NCI-H2107 (cell line): ENCODE data around the gene DGKI.

Experiments used
- DNase-seq: peaks from one replicate; lab custom pipeline; 2025; lab: John Stamatoyannopoulos, UW

The DGKI gene

DNA sequence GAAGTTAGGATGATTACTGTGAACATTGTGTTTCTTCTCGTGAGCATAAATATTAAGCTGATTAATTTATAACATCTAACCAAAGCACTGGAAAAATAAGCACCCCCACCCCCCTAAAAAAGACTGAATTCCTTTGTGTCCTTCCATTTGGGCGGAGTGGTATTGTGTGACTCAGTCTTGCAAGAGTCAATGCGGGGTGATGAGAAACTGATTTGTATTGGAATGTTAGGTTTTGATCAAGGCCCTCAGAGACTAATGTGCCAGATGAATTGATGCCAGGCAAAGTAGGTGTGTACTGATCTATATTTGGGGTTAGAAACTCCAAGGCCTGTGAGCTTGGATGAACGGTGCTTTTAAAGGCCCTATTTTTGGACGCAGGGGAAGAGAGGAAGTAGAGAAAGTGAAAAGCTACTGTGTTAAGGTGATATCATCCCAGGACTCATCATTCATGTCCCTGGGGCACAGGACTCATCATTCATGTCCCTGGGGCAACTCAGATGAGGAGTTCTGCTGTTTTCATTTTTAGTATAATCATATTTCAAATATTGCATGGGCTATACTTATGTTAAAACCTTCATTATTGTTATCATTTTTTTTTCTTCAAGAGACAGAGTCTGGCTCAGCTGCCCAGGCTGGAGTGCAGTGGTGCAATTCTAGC is 442.0 kb downstream of the DGKI start:
- no peak for DNase-seq

DNA sequence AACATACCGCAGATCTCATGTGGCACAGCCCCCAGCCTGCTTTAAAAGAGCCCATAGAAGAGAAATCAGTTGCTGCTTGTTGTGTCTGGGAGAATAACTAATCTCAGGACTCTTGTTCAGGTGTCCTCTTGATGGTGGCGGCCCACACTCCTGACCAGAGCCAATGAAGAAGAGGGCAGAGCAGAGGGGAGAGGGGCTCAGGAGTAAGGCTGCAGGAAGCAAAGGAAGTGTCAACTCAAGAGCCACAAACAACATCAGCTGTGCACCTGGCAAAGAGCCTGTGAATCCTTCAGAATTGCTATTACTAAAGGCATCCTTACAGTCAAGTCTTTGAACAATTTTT is 443.4 kb downstream of the DGKI start:
- DNase-seq, result no peak

DNA sequence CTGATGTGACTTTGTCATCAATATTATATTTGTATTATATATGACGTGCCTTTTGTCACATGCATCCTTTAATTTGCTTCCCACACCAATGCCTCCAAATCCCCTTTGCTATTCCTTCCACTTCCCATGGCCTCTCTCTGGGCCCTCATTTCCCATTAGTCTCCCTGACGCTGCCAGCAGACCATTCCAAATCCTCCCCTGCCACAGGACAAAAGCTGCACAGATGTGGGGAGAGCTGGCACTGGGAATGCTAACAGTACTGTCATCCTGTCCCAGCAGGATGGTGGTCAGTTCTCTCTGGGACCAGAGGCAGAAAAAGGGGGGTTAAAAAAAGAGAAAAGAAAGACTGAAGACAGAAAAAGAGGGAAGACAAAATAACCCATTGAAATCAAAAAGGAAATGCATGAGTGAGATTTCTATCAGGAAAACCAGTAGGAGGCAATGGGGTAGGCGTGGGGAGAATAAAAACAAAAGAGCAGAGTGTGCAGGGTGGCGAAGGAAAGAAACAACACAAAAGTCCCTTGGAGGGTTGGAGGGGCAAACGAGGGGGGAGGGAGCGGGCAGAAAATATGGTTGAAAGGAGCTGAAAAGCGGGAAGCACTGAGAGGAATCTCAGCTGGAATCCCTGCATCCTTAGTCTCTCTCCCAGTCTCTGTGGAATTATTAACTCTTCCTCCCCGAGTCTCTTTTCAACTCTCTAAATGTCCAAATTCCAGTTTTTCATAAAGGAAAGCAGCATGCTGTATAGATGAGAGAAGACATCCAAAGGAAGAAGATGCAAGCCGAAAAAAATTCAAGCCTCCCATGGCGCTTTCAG is 444.0 kb downstream of the DGKI start:
- DNase-seq, result no peak

DNA sequence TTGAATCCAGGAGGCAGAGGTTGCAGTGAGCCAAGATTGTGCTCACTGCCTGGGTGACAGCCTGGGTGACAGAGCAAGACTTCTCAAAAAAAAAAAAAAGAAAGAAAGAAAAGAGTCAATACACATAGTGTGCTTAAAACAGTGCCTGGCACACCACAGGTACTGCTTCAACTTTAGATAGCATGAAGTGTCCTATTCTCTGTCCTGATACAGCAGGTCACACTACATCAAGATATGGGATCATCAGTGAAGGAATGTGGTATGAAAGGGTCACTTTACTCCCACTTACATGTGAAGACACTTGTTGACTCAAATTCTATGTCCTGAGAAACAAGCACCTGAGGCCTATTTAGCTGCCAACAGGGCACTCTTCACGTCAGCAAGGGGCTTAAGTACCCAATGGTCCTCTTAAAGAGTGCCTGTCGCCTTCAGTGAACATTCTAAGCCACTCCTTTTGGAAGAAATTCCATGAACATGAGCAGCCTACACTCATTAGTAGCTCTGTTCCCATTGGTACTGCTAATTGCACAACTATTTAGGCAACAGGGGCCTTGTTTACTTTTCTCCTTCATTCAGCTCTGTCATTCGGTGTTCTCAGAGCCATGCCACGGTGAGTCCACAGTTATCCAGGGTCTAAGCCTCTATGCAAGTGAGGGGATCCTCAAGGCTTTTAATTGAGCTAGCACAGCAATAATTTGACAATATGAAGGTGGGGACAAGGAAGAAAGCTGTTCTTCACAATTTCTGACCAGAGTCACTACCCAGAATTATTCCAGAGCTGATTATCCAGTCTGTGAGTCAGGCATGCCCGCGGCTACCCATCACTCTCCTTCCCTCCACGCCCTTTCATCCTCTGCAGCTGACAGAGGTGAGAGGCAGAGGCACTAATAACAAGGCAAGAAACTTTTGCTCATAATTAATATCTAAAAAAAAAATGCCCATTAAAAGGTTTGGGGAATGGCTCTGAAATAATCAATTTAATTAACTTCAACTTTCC is 446.6 kb downstream of the DGKI start:
- DNase-seq, result no peak

DNA sequence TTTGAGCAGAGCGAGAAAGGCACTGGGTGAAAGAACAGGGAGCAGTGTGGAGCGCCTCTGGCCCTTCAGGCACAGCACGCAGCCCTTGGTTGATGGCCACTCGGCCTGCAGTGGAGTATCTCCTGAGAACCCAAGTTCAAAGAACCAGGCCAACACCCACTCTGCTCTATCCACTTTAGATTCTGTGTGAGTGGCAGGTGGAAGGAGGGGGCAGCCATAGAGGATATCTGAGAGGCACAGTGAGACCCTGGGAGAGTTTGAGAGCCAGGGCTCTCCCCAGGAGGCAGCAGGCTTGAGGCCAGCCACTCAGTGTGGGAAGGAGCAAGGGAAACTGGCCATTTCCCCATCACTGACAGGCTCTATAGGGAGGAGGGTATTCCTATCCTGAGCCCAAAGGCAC is 450.7 kb downstream of the DGKI start:
- DNase-seq, result no peak

DNA sequence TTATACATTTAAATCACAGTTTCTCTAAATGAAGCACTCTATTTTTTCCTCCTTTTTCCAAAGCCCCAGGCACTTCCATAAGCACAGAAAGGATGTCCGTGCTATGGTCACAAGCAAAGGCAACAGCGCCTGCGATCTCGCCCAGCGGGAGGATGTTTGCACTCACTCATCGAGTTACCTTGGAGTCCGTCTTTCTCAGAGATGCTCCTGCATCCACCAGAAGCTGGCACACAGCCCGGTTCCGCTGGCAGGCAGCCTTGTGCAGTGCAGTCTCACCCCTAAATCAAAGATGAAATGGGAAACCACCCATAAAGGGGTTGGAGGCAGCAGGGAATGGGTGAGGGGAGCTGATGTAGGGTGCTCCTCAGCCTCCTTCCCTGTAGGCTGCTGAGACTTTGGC is 451.4 kb downstream of the DGKI start:
- no peak for DNase-seq

DNA sequence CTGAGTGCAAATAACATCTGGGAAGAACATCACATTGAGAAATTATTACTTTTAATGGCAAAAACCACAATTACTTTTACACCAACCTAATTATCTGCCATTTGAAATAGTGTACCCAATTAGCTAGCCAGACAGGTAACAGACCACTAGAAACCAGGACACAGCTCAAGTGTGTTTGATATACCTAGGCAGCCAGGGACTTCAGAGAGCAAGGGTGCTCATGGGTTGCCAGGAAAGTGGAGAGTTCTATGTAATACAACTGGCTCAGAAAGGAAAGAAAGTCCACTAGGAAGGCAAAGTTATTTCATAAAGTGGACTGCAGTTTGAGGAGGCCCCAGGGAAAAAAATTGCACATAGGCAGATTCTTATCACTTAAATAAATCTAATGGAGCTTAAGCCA is 453.2 kb downstream of the DGKI start:
- no peak for DNase-seq

DNA sequence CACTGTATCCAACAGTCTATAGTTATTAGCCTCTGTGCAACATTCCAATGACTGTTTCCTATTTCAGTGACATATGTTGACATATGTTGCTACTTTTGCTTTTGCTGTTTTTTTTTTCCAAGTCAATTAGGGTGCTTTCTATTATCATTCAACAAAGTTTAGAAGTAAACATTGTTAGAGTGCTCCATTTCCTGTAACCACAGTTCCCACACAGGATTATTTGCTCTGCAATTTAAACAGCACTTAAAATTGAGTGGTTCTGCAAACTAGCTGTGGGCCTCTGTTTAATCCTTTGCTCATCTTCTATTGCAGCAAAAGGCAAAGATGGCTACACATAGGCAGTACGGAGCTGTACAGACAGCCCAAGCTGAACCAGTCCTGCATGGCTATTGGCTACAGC is 456.7 kb downstream of the DGKI start:
- peak; percentile 25 for DNase-seq

DNA sequence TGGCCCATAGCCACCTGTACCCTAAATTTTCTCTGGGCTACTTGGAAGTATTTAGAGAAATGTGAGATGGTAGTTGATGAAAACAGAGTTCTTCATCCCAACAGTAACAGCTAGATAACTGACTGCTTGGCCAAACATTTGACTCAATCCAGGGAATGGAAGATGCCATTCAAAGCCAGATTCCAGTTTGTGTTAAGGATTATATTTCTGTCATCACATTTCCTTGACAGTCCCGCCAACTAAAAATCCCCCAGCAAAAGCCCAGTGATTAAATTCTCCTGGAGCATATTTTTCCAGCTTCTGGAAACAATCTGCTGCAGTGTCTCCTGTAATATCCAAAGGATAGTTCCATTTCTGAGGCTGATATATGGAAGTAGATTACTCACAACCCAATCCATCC is 457.9 kb downstream of the DGKI start:
- no peak for DNase-seq

DNA sequence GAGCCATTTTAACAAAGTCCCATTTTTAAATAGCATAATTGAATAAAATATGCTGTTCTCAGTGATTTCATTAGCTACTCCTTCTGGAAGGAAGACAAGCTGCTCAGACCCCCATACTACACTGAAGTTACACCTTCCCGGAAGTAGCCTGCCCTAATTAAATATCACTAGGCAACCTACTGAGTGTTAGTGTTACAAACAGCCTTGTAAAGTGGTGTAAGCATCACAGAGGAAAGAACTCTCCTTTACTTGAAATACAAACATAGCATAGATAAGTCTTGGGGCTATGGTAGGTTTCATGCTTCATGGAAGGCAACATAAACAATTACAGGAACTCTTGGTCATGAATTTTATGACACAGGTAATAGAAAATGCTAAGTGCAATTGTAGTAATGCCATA is 459.8 kb downstream of the DGKI start:
- DNase-seq, result no peak

DNA sequence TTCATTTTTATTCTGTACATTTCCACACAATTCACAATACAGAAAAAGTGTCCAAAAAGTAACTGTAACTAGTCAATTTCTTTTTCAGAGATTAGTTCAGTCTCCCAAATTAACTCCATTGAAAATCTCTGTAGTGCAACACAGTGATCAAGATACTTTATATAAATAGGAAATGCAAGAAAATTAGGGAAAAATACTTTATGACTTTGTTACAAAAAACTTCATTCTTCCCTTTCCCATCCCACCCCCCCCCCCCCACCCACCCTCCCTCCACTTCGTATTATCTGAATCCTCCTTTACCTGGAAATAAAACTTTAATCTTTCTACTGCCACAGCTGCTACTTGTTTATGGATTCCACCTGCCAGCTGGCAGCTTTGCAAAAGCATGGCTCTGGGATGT is 465.7 kb downstream of the DGKI start:
- DNase-seq, result no peak

DNA sequence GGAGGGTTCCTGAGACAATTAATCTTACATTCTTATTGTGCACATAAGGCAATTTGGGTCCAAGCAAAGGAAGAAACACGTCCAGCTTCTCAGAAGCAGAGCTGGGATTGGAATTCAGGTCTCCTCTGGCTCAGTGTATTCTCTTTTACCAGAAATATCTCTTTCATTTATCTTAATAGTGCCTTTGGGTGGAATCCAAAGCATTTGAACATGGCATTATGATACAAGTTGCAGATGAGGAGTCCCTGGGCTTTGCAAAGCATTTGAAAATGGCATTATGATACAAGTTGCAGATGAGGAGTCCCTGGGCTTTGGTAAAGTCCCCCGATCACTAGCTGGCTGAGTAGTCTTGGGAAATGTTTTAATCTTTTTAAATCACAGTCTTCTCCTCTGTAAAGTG is 473.3 kb downstream of the DGKI start:
- DNase-seq, result no peak

DNA sequence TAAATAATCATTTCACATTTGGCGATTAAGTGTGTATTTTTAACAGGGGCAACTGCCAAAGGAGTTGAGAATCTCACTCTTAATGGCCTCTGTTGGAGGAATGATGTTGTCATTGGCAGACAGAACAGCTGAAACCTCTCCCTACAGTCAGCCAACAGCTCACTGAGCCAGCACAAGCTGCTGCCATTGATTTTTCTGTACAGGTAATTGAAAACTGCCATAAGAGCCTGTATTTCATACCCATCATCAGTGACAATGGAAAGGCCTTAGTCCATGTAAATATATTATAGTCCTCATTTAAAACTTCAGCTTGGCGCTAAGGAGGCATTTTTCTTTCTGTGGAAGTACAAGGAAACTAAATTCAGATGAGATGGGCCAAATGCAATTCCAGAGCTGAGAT is 475.2 kb downstream of the DGKI start:
- DNase-seq, result no peak

DNA sequence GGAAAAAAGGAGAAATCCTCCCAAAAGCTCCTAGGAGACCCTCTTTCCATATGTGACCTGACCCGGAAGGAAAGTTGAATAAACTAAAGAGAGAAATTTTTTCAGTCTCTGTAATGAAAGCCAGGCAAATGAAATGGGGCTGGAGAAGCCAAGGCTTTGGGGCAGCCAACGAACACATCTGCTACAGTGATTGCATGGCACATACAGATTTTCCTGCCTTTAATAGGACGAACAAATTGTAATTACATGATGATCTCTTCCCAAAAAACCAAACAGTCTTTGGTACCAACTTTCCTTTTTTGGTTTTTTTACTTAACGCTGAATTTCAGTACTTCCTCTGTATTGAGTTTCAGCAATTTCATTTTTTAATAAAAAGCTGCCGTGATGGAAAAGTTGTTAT is 479.8 kb downstream of the DGKI start:
- no peak for DNase-seq

DNA sequence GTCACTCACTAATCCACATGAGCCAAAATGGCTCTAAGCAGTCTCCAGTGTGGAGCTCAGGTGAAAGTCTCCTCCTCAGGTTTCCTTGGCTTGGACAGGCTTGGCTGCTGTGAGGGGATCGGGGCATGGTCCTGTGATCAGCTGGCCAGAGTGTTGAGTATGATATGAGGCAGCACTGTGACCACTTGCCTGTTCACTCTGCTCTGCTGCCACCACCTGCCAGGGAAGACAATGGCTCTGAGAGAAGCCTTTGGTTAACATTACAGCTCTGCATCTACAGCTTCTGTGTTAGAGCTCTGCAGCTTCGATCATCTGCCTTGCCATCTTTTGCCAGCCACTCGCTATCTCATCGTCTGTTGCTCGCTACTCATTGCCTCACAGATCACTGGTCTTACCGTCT is 483.1 kb downstream of the DGKI start:
- no peak for DNase-seq

DNA sequence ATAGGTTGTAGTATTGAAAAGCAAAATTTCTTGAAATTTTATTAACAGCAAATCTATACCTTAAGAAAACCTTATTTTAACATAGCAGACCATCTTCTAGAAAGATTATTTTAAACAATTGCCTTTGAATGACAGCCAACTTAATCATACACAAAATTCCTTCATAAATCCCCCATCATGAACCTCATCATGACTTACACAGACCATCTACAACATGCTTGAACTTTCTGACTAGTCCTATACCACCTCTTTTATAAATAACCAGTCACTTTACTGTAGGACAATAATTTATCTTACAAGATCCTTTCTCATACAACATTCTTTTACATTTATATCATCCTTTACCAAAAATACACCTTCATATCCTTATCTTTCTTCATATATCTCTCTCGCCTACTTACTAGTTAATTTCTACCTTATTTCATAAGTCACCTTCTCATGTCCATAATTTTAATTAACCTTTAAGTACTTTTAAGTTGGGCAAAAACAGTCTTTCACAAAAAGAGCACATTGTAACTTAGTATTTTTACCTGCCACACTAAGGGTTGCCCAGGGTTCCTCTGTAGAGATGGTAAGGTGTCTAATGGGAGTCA is 486.6 kb downstream of the DGKI start:
- DNase-seq, result no peak

DNA sequence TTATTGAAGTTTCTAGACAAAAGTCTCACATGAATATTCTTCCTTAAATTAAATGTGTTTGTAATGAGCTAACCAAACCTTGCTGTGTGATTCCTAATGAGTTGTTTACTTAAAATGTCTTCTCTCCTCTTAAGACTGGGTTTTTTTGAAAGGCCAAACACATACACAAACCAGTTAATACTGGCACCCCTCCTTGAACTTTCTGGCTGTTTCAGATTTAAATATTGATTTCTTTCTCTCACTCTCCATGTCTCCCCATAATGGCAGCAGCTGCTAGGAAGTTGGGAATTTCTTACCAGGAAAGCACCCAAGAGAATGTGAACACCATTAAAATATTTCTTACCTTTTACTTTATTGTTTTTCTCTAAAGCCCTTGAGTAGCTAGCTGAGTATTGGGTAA is 491.8 kb downstream of the DGKI start:
- no peak for DNase-seq

DNA sequence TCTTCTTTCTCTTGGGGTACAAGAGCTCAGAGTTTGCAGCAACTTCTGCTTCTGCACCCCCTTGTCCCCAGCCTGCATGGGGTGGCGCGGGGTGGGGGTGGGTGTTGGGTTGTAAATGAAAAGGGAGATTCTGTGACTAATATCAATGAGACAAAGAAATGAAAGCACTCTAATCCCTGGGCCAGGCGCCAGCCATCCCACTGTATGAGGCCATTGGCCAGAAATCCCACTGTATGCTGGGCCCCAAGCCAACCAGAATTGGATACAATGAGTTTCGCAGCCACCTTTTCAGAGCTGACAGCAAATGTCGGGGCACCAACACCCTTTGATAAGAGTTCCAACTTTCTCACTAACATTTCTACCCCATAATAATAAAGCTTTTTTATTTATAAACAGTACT is 492.4 kb downstream of the DGKI start:
- DNase-seq, result peak; percentile 51

DNA sequence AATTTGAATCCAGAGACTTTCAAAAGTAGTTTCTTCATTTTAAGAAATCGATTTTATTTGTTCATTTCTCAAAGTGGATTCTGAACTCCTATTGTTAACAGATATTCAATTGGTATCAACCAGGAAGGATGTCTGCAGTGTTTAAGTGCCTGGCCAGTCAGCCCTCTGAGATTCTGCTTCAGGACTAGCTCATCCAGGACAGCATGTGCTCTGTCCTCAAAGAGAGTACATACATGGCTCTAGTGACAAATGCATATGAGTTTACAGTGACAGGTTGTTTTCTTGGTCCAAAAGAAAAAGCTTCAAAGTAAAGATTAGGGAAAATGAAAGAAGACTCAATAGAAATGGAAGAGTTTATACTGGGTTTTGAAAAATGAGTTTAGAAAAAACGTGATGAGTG is 494.8 kb downstream of the DGKI start:
- no peak for DNase-seq

DNA sequence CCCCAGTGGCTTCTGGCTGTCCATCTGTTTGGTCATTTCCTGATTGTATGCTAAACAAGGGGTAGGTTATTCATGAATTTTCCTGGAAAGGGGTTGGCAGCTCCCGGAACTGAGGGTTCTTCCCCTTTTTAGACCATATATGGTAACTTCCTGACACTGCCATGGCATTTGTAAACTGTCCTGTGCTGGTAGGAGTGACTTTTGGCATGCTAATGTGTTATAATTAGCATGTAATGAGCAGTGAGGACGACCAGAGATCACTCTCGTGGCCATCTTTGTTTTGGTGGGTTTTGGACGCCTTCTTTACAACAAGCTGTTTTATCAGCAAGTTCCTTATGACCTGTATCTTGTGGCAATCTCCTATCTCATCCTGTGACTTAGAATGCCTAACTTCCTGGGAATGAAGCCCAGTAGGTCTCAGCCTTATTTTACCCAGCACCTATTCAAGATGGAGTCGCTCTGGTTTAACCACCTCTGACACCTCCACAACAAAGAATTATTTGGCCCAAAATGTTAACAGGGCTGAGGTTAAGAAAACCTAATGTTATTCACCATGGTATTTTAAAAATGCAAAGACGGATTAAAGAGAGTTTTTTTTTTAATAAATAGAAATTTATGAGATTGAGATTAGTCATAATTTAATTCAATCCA is 500.9 kb downstream of the DGKI start:
- no peak for DNase-seq

DNA sequence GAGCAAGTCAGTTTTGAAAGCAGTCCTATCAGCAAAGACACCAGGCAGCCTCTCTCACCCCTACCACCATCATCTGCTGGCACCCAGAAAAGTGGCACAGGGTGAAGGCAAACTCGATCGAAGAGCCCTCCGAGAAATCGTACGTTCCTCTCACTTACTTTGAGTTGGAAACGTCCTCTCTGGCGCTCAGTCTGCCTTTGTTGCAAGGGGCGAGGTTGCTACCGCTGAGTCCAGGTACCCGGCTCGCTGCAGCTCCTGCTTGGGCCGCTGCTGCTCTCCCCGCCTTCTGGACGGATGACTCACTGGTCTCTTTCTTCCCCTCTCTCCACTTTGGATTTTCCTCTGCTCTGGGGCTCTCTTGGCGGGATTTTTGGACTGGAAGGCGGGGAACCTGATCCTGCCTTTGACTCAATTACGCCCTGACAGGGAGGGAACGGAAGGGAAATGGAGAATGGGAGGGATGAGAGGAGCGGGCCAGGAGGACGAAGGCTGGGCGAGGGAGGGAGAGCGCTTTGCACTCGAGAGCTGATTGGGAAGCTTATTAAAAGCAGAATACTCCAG is 503.4 kb downstream of the DGKI start, which contains the start of gene PTN:
Gene PTN, minus strand, starts transcription at position 453 of the 561 bp plus-strand sequence. CDS start 88,760 bp downstream, outside the sequence.
- DNase-seq, result no peak
